WTC11 (cell line): ENCODE measurements around the gene U2AF1L4. TPM values are rescaled to one million over a fixed set of nuclear protein-coding genes. Genes with fewer than 3 reads are reported as not detected.
A peak's percentile ranks its signal among the peaks of the same experiment; 100 is the strongest.

Source experiments
- ATAC-seq: fragments of 200-7000 bp; cut with Tn5 transposase; 2 replicates; pipeline ENCODE4 v1.10.0; 2021; ENCODE audit warnings: mild to moderate bottlenecking, moderate library complexity
- CTCF ChIA-PET: fragments of 300-600 bp; sonication (Branson Sonifier 250); formaldehyde crosslinking; loops from one replicate; lab custom pipeline; 2021; ENCODE audit warnings: antibody characterized with exemption; lab: Charles Lee
- POLR2A ChIA-PET: fragments of 350-600 bp; sonication (Branson Sonifier 250); formaldehyde crosslinking; loops from one replicate; lab custom pipeline; 2021; ENCODE audit warnings: antibody characterized with exemption; lab: Charles Lee
- DNase-seq: peaks from one replicate; pipeline ENCODE4 v3.0.0; 2021; ENCODE audit warnings: low spot score
- H3K27ac Mint-ChIP-seq: 2 replicates; pipeline ENCODE4 v1.8.0; 2021; ENCODE audit warnings: mixed read lengths
- H3K27me3 Mint-ChIP-seq: 2 replicates; pipeline ENCODE4 v1.8.0; 2021; ENCODE audit warnings: low read depth, mild to moderate bottlenecking, moderate library complexity, mixed read lengths
- H3K36me3 Mint-ChIP-seq: 2 replicates; pipeline ENCODE4 v1.8.0; 2021; ENCODE audit warnings: mixed read lengths
- H3K4me1 Mint-ChIP-seq: 2 replicates; pipeline ENCODE4 v1.8.0; 2022; ENCODE audit warnings: mixed read lengths
- H3K4me3 Mint-ChIP-seq: 2 replicates; pipeline ENCODE4 v1.8.0; 2021; ENCODE audit warnings: mild to moderate bottlenecking, moderate library complexity, mixed read lengths
- H3K9me3 Mint-ChIP-seq: 2 replicates; pipeline ENCODE4 v1.8.0; 2021; ENCODE audit warnings: mixed read lengths
- ELF4 ChIP-seq: sonication (generic); formaldehyde crosslinking; IDR thresholded peaks from 2 replicates; pipeline ENCODE4 v1.8.1; 2022; ENCODE audit warnings: low read depth, mild to moderate bottlenecking, moderate library complexity, missing genetic modification reagents
- EMX1 ChIP-seq: fragments of 250-450 bp; sonication (Bioruptor Pico); IDR thresholded peaks from 2 replicates; pipeline ENCODE4 v1.8.0; 2021; ENCODE audit warnings: mild to moderate bottlenecking
- ETV6 ChIP-seq: sonication (generic); formaldehyde crosslinking; IDR thresholded peaks from 2 replicates; pipeline ENCODE4 v1.8.1; 2022; ENCODE audit warnings: mild to moderate bottlenecking, missing genetic modification reagents
- JUN ChIP-seq: sonication (generic); formaldehyde crosslinking; IDR thresholded peaks from 2 replicates; pipeline ENCODE4 v1.8.0; 2023; ENCODE audit warnings: mild to moderate bottlenecking, missing genetic modification reagents
- MXD4 ChIP-seq: fragments of 250-450 bp; sonication (Bioruptor Pico); IDR thresholded peaks from 2 replicates; pipeline ENCODE4 v1.8.0; 2021; ENCODE audit warnings: mild to moderate bottlenecking, moderate library complexity, borderline replicate concordance
- NFATC4 ChIP-seq: fragments of 250-450 bp; sonication (Bioruptor Pico); IDR thresholded peaks from 2 replicates; pipeline ENCODE4 v1.9.0; 2021; ENCODE audit warnings: mild to moderate bottlenecking
- NR1H2 ChIP-seq: sonication (generic); formaldehyde crosslinking; IDR thresholded peaks from 2 replicates; pipeline ENCODE4 v1.9.0; 2021; ENCODE audit warnings: mild to moderate bottlenecking, moderate library complexity, missing genetic modification reagents
- SMAD3 ChIP-seq: sonication (generic); formaldehyde crosslinking; IDR thresholded peaks from 2 replicates; pipeline ENCODE4 v1.8.0; 2022; ENCODE audit warnings: missing genetic modification reagents, mild to moderate bottlenecking, borderline replicate concordance
- TEAD1 ChIP-seq: sonication (generic); formaldehyde crosslinking; IDR thresholded peaks from 2 replicates; pipeline ENCODE4 v1.8.0; 2022; ENCODE audit warnings: mild to moderate bottlenecking, missing genetic modification reagents
- TEAD4 ChIP-seq: sonication (generic); formaldehyde crosslinking; IDR thresholded peaks from 2 replicates; pipeline ENCODE4 v1.8.0; 2022; ENCODE audit warnings: mild to moderate bottlenecking, missing genetic modification reagents
- ZNF263 ChIP-seq: sonication (generic); formaldehyde crosslinking; IDR thresholded peaks from 2 replicates; pipeline ENCODE4 v1.8.1; 2022; ENCODE audit warnings: low read depth, mild to moderate bottlenecking, moderate library complexity, missing genetic modification reagents
- ZNF396 ChIP-seq: fragments of 250-450 bp; sonication (Bioruptor Pico); IDR thresholded peaks from 2 replicates; pipeline ENCODE4 v1.8.0; 2021; ENCODE audit warnings: mild to moderate bottlenecking, moderate library complexity, borderline replicate concordance
- total RNA-seq: library from RNA; stranded (reverse); gene quantifications from 3 replicates; pipeline ENCODE4 v1.2.3, GENCODE V29; 2021
- TF ChIP-seq, protein P1 (sequence below): sonication (generic); formaldehyde crosslinking; IDR thresholded peaks from 2 replicates; pipeline ENCODE4 v1.8.1; 2023; ENCODE audit warnings: mild to moderate bottlenecking, missing genetic modification reagents, moderate library complexity
- TF ChIP-seq, protein P2 (sequence below): sonication (generic); formaldehyde crosslinking; IDR thresholded peaks from 2 replicates; pipeline ENCODE4 v1.8.1; 2023; ENCODE audit warnings: mild to moderate bottlenecking, moderate library complexity, missing genetic modification reagents
- TF ChIP-seq, protein P3 (sequence below): sonication (generic); formaldehyde crosslinking; IDR thresholded peaks from 2 replicates; pipeline ENCODE4 v1.8.1; 2022; ENCODE audit warnings: low read depth, mild to moderate bottlenecking, moderate library complexity, missing genetic modification reagents, borderline replicate concordance
- TF ChIP-seq, protein P4 (sequence below): sonication (generic); formaldehyde crosslinking; IDR thresholded peaks from 2 replicates; pipeline ENCODE4 v1.8.1; 2023; ENCODE audit warnings: mild to moderate bottlenecking, missing genetic modification reagents
- TF ChIP-seq, protein P5 (sequence below): sonication (generic); formaldehyde crosslinking; IDR thresholded peaks from 2 replicates; pipeline ENCODE4 v1.8.0; 2023; ENCODE audit warnings: missing genetic modification reagents, mild to moderate bottlenecking, borderline replicate concordance

Gene U2AF1L4
- total RNA-seq, 1 experiment from 2014 or later: 20.9 TPM

DNA sequence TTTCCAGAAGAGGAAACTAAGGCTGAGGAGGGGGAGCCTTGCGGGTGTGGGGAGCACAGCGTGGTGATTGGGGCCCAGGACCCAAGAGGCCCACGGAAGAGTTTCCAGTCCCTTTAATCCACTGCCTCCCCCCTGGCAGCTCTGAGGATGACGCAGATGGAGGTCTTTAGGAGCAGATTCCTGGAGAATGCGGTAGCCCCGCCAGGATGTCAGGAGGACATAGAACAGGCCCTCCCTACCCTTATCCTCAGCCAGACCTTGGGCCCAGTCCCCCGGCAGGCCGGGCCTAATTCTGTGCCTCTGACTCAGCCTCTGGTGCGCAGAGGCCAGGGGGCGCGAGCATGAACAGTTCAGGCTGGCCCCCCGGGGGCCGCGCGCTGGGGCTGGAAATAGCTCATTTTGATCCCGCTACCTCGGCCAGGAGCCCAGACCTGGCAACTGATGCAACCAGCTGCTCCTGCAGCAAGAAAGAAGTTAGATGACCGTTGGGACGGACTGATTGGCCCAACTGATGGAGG, 12.1 kb upstream of the U2AF1L4 start:
- Mint-ChIP-seq H3K27me3 (peaks cover 23% of the 10 kb centered on the region), H3K4me1 (peaks cover 16% of the 10 kb centered on the region), H3K36me3 (peaks cover 10% of the 10 kb centered on the region), H3K4me3 (peak overlapping the region; percentile 94), H3K27ac (peak overlapping the region; percentile 82), H3K9me3 (no peaks in the 10 kb centered on the region)
- POLR2A ChIA-PET: interaction anchor here (1.0 to 2.5 kb wide), 4 partner anchors 9 to 27 kb away, joined by 4 to 13 read pairs (median 8); partner anchors contain the start of genes LIN37, PSENEN and U2AF1L4
- DNase-seq (no peak), ATAC-seq (peak; percentile 6)
- CTCF ChIA-PET: interaction anchor here (0.6 to 2.9 kb wide), 6 partner anchors 9 to 29 kb away, joined by 3 to 13 read pairs (median 4); partner anchors contain the start of genes LIN37, PSENEN and U2AF1L4
- TF ChIP-seq, protein P1, sequence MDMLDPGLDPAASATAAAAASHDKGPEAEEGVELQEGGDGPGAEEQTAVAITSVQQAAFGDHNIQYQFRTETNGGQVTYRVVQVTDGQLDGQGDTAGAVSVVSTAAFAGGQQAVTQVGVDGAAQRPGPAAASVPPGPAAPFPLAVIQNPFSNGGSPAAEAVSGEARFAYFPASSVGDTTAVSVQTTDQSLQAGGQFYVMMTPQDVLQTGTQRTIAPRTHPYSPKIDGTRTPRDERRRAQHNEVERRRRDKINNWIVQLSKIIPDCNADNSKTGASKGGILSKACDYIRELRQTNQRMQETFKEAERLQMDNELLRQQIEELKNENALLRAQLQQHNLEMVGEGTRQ (CRISPR knock-in tag): no peak
- no peak for TF ChIP-seq JUN (CRISPR knock-in tag)
- TF ChIP-seq TEAD4 (CRISPR knock-in tag): no peak
- TF ChIP-seq ZNF396: no peak
- no peak for TF ChIP-seq SMAD3 (CRISPR knock-in tag)
- TF ChIP-seq MXD4 (CRISPR knock-in tag): no peak
- TF ChIP-seq ZNF263: no peak
- no peak for TF ChIP-seq NR1H2
- TF ChIP-seq TEAD1 (CRISPR knock-in tag): no peak
- TF ChIP-seq, protein P2, sequence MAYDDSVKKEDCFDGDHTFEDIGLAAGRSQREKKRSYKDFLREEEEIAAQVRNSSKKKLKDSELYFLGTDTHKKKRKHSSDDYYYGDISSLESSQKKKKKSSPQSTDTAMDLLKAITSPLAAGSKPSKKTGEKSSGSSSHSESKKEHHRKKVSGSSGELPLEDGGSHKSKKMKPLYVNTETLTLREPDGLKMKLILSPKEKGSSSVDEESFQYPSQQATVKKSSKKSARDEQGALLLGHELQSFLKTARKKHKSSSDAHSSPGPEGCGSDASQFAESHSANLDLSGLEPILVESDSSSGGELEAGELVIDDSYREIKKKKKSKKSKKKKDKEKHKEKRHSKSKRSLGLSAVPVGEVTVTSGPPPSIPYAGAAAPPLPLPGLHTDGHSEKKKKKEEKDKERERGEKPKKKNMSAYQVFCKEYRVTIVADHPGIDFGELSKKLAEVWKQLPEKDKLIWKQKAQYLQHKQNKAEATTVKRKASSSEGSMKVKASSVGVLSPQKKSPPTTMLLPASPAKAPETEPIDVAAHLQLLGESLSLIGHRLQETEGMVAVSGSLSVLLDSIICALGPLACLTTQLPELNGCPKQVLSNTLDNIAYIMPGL (CRISPR knock-in tag): no peak
- TF ChIP-seq, protein P3, sequence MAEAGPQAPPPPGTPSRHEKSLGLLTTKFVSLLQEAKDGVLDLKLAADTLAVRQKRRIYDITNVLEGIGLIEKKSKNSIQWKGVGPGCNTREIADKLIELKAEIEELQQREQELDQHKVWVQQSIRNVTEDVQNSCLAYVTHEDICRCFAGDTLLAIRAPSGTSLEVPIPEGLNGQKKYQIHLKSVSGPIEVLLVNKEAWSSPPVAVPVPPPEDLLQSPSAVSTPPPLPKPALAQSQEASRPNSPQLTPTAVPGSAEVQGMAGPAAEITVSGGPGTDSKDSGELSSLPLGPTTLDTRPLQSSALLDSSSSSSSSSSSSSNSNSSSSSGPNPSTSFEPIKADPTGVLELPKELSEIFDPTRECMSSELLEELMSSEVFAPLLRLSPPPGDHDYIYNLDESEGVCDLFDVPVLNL (CRISPR knock-in tag): no peak
- TF ChIP-seq EMX1: no peak
- no peak for TF ChIP-seq ELF4
- TF ChIP-seq, protein P4, sequence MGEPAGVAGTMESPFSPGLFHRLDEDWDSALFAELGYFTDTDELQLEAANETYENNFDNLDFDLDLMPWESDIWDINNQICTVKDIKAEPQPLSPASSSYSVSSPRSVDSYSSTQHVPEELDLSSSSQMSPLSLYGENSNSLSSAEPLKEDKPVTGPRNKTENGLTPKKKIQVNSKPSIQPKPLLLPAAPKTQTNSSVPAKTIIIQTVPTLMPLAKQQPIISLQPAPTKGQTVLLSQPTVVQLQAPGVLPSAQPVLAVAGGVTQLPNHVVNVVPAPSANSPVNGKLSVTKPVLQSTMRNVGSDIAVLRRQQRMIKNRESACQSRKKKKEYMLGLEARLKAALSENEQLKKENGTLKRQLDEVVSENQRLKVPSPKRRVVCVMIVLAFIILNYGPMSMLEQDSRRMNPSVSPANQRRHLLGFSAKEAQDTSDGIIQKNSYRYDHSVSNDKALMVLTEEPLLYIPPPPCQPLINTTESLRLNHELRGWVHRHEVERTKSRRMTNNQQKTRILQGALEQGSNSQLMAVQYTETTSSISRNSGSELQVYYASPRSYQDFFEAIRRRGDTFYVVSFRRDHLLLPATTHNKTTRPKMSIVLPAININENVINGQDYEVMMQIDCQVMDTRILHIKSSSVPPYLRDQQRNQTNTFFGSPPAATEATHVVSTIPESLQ (CRISPR knock-in tag): no peak
- no peak for TF ChIP-seq ETV6 (CRISPR knock-in tag)
- TF ChIP-seq, protein P5, sequence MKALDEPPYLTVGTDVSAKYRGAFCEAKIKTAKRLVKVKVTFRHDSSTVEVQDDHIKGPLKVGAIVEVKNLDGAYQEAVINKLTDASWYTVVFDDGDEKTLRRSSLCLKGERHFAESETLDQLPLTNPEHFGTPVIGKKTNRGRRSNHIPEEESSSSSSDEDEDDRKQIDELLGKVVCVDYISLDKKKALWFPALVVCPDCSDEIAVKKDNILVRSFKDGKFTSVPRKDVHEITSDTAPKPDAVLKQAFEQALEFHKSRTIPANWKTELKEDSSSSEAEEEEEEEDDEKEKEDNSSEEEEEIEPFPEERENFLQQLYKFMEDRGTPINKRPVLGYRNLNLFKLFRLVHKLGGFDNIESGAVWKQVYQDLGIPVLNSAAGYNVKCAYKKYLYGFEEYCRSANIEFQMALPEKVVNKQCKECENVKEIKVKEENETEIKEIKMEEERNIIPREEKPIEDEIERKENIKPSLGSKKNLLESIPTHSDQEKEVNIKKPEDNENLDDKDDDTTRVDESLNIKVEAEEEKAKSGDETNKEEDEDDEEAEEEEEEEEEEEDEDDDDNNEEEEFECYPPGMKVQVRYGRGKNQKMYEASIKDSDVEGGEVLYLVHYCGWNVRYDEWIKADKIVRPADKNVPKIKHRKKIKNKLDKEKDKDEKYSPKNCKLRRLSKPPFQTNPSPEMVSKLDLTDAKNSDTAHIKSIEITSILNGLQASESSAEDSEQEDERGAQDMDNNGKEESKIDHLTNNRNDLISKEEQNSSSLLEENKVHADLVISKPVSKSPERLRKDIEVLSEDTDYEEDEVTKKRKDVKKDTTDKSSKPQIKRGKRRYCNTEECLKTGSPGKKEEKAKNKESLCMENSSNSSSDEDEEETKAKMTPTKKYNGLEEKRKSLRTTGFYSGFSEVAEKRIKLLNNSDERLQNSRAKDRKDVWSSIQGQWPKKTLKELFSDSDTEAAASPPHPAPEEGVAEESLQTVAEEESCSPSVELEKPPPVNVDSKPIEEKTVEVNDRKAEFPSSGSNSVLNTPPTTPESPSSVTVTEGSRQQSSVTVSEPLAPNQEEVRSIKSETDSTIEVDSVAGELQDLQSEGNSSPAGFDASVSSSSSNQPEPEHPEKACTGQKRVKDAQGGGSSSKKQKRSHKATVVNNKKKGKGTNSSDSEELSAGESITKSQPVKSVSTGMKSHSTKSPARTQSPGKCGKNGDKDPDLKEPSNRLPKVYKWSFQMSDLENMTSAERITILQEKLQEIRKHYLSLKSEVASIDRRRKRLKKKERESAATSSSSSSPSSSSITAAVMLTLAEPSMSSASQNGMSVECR (CRISPR knock-in tag): no peak
- TF ChIP-seq NFATC4: no peak
